HG03064 (cell line): Measurements from ENCODE around the gene LRRC7.
"Not testable (repeated sequence)": the region's sequence is repeated elsewhere in the genome, so short reads cannot be mapped to it uniquely, and the experiment has no call there.

Experiments
- ATAC-seq: cut with Tn5 transposase; IDR thresholded peaks from one replicate; pipeline ENCODE4 v1.9.1; 2021; ENCODE audit warnings: low read depth; ENCODE audit not compliant: unreplicated experiment

LRRC7 gene

DNA sequence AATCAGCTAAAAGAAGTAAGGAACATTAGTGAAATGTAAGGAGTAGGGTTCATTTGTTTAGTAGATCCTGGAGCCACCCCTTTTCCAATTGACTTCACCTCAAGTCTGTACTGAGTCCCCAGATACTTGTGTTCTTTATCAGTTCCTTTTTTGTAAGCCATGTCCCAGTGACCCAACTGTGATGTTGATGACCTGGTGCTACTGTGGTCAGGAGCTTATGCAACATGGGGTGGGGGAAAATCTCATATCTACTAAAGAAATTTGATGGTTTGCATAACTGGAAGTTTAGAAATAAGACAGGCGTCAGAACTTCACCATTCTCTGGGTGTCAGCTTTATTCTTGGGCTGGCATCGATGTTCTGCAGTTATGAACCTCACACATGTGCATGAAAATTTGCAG lies 120.5 kb downstream of the LRRC7 start:
- ATAC-seq: no peak

DNA sequence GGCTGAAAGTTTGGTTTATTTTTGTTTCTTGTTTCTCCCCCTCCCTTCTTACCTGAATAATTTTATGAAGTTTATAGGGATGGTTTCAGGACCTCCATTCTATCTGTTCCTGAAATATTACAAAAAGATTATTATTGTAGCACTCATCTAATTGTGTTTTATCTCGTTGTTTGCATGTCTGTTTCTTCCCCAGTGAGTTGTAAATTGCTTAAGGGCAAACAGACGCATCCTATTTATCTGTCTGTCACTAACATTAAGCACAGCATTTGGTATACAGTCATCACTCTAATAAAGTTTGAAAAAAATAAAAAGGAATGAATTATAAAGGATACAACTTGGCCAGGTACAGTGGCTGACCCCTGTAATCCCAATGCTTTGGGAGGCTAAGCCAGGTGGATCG lies 123.5 kb downstream of the LRRC7 start:
- ATAC-seq: no peak

DNA sequence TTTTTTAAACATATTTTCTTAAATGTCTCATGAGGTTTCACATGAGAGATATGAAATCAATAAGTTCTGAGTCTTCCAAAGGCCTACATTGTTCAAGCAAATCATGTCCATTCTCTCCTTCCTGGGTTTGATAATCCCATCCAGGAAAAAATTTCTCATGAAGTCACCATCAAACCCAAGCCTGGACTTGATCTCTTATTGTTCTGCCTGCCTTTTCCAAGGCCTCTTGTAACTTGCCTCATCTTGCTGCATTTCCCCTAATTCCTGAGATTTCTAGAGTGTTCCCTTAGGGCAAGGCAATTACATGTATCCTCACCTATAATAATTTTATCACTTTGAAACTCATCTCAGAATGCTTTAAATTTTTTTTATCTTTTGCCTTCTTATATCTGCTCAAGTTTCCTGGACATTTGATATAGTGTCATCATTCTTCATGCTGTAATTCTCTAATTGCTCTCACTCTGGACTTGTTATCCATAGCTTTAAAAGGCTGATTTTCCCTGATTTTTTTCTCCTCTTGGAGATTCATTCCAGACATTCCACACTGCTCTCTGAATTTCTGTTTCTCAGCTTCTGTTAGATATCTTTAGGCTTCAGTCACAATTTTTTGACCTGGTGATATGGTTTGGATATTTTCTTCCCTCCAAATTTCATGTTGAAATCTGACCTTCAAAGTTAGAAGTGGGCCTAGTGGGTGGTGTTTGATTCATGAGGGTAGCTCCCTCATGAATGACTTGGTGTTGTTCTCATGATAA lies 126.4 kb downstream of the LRRC7 start:
- ATAC-seq: no peak

DNA sequence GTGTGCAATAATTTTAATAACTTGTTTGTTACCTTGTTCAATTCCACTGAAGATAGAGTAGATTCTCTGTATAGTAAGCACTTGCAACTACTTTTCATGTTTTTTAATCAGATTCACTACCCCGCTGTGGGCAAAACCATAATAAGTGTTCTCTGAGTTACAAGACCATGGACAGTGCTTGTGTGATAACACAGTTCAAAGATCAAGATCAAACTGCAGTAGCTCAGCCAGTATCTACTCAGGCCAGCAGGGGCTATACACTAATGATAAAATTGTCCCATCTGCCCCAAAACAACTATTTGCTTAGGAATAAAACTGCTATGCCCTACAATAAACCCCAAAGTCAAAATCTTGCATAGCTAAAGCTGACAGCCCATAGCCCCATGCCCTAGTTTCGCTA lies 129.6 kb downstream of the LRRC7 start:
- ATAC-seq: no peak

DNA sequence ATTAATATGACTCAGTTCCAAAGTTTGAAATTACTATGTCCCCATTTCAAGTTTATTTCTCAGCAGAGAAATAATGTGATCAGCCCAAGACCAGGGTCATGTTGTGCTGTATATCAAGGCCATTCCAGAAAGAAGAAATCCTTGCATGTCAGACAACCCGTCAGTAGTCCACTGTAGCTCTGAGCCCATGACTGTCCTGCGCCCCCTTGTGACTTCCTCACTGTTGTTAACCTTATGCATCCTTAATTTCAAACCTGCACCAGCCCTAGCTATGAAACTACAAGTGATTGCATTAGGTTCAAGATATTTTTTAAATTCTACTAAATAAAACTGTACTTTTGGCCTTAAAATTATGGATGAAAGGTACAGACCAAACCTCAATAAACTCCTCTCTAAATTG lies 133.0 kb downstream of the LRRC7 start:
- ATAC-seq: no peak

DNA sequence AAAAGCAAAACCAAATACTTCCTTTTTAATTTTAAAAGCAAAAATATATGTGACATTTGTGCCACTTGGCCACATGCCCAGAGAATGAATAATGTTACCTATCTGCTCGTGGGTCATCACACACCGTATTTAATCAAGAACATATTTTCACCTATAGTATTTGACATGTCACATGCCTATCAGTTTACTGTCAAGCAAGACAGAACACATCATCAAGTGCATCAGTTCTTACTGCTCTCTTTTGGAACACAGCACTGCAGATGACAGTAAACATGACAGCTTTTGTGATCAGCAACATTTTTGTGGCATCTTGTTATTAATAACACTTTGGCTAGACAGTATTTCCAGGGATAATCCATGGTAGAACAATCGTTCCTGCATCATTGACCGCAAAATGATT lies 134.4 kb downstream of the LRRC7 start:
- ATAC-seq: no peak

DNA sequence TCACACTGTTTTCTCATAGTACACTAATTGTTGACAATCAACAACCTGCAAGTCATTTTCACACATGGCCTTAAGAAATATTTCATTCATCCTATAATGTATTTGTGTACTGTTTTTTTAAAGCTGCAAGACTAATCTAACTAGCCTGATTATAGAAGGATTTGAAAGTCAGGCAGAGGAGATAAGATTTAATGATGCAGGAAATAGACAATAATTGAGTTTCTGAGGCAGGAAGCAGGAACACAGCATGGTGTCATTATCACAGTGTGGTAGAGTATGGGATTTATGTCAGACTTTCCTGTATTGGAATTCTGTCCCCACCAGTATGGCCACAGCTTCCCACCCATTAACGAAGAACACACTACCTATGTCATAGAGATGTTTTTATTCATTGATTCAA lies 138.8 kb downstream of the LRRC7 start:
- ATAC-seq: no peak

DNA sequence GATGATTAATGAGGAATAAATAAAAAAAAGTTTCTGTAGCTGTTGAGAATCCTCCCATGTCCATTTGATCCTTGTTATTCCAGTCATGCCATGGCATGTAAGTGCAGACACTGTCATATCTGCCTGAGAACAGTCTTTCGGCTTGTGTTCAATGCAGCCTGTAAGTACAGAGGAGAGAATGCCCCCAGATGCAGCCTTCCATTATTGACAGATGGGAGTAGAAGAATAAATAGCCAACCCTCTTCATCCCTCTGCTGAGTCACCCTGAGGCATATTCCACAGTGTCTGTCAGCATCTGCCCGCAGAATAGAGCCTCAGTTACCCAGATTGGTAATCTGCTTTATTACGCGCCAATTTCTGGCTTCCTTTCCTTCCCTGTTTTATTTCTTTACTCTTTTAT lies 139.4 kb downstream of the LRRC7 start:
- no peak for ATAC-seq

DNA sequence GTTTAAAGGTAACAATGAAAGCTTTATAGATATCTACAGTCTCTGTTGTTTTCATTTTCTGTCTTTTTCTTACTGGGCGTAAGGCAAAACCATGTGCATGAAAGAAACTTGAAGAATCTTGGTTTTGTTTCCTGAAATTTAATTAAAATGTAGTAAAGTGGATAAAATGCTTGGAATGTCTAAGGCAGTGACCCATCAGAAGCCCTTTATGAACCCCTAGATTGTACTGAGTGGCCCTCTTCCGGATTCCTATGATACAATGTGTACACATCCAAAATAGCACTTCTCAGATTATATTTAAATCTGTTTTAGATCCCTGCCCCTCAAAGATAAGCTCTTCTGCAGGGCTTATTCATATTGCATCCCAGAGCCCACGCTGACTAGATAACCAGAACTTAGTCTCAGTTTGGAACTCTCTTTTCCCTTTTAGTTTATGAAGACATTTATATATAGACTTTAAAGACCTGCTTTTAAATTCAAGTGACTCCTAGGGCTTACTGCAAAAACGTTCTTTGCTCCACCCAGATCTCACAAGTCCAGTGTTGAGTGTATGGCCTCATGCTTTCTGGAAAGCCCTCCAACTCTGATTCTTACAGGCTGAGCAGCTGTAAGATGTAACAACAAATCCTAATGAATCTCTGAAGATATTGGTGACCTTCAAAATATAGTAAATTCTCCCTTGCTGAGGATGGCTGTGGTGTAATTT lies 142.9 kb downstream of the LRRC7 start:
- no peak for ATAC-seq

DNA sequence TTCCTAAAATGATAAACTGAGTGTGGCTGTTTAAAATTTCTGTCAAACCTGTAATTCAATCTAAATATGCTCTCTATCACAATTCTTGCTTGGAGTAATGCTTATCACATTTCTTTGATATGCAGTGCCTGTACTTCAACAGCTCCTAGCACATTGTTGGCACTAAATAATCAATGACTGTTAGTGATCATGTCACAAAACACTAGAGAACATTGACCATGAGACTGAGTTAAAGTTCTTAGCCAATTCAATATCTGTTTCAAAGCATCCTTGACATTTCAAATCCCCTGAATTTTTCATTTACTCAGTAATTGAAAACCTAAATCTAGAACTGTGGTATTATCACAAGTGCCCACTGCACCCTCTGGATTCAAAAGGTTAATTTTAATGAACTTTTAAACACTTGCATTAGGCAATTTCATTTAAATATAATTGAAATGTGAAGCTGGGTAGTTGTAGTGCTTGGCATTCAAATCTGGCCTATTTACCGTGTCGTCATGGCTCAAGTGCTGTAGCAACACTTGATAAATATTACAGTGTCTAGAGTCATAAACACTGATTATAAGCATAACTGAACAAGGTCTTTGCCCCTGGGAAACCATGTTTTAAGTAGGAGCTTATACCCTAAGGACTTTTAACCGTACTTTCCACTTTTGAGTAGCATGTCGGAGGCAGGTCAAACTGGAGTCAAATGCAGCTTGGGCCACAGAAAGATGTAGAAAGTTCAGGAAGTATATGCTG lies 143.6 kb downstream of the LRRC7 start:
- ATAC-seq: no peak

DNA sequence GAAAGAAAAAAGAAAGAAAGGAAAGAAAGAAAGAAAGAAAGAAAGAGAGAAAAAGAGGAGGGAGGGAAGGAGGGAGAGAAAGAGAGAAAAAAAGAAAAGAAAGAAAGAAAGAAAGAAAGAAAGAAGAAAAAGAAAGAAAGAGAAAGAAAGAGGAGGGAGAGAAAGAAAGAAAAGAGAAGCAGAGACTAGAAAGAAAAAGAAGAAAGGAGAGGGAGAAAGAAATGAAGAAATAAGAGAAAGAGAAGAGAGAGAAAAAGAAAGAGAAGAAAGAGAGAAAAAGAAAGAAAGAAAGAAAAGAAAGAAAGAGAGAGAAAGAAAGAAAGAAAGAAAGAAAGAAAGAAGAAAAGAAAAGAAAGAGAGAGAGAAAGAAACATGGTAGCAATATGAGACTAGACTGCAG lies 150.1 kb downstream of the LRRC7 start:
- not testable (repeated sequence) for ATAC-seq

DNA sequence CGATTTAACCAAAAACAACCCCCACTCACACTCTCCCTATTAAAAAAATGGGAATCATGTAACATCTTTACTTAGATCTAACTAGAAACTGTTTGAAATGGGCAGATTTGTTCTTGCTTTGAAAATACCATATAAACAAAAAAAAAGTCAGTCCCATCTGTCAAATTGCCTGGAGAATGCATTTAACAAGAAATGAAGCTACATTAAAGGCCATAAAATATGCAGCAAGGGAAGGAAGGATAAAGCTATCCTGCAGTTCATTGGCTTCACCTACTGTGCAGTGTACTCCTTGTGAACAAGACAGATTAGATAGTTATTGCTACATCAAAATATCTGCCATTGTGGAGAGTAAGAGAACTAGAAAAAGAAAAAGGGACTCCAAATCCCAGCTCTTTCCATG lies 160.5 kb downstream of the LRRC7 start:
- no peak for ATAC-seq

DNA sequence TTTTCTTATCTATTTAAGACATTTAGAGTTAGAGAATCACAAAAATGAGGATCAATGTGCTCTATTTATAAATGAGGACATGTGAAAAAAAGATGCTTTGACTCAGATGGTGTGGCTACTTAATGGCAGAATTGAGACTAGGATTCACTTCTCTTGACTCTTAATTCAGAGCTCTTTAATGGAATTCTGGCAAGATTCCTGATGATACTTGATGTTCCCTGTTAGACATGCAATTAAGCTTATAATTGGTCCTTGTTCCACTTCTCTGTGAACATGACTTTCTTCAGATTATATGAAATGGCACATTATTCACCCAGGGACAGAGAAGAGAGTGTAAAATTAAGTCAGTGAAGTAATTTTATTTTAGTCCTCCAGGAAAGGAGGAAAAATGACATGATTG lies 165.3 kb downstream of the LRRC7 start:
- ATAC-seq: no peak

DNA sequence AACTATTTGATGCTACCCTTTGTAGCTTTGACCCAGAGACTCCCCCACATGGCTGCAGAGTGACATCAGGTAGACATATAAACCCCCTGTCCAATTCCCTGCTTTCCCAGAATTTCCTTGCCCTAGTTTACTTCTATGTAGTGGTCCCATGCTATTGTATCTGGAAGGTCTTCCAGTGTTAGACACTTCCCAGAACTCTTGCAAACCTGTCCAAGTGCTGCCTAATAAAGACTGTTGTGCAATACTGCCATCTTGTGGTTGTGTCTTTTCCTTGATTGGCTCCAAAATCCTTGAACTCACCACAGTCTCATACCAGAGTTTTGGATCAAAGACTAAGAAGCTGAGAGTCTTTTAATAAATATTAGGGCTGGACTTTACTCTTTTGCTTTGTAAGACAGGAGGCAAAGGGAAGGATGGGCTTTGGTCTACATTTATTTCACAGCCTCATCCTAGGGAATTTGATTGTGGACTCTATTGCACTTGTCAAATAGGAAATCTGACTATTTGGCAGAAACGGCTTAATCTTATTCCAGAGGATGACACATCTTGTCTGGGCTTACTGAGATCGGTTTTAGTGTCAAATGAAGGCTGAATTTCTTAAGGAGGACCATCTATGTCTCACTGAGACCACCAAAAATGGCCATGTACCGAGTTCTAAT lies 169.9 kb downstream of the LRRC7 start:
- ATAC-seq: no peak

DNA sequence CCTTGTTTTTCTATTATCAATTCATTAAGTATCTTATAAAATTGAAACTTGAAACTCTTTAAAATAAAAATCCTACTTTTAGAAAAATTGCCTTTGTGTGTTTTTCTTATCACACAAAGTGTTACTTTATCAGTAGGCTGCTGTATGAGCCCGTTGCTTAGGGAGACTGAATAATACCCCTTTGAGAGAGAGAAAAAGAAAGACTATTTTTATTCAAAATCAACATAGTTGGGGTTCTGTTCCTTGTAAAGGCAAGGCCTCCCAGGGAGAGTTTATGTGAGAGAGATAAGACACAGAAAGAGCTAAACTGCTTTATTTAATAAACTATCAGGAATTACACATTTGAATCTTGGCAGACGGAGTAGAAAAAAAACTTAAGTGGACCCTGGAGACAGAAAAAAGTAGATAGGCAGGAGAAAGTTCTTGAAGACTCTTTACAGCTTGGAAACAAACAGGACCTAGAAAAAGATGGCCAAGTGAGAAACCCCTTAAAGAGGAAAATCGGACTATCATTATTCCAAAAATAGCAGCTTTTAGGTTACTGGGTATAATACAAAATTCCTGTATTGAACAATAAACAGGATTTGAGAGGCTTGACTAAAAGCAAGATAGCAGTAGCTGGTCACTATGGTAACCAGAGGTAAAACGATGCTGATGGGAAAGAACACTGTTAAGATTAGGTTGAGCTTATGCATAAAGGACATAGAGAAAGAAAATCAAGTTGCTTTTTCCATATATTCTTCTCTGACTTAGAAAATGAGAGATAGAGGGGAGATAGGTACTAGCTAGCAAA lies 170.9 kb downstream of the LRRC7 start:
- ATAC-seq: no peak

DNA sequence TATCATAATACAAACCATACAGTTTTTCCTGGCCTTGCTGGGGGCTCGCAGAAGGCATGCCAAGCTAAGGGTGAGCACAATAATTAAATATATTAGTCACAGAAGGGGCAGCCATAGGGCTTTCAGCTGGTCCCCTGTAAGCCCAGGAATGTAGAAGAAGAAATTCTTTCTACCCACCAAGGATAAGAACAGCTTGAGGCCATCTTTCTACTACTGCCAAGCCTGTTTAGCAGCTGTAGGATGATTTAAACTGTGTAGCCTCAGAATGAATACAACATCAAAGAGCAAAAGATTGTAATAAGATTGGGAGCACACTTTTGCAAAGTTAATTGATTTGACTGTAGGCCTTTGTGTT lies 171.5 kb downstream of the LRRC7 start:
- ATAC-seq: no peak

DNA sequence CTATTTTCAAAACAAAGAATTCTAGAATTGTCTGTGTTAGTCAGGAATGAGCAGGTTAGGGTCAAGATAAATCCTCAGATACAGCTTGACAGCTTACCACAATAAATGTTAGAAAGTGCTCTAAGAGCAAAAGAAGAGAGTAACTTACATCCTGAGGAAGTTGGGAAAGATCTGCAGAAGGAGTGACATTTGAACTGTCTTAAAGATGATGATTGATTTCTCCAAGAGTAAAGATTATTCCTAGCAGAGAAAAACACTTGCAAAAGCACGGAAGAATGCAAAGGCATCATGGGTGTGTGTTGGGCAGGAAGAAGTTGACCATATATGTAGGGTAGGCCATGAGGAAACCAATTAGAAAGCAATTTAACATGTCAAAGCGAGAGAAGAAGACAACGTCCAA lies 175.4 kb downstream of the LRRC7 start:
- ATAC-seq: no peak

DNA sequence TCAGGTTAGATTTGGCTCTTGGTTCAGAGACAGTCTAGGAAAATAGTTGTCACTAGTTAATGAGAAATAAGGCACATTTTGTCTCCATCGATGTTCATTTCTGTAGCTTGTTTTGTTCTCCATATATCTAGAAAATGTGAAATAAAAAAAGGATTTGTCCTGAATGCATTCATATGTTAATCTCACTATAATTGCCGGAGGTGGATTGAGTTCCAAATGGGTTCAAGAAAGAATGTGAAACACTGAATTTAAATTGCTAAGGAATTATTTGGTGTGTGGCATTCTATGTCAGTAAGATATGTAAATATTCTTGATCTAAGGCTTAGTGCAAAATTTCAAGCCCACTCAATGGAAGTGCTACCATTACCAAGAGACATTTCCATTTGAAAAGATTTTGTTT lies 176.7 kb downstream of the LRRC7 start:
- no peak for ATAC-seq

DNA sequence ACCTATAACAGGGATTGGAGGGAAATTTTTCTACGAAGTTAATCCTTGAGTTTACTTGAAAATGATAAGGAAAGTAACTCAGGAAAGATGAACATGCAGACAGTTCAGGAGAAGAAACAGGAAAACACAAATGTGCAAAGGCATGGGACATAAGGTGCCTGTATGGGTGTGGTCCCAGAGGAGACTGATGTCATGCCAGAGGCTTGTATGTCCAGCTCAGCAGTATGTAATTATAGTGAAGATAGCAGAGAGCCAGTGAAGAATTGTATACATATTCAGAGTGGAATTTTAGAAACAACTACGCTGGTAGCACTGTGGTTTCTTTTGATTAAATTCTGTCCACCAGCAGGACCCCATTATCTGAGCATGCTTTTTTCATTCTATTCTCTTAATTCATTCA lies 179.5 kb downstream of the LRRC7 start:
- ATAC-seq: no peak

DNA sequence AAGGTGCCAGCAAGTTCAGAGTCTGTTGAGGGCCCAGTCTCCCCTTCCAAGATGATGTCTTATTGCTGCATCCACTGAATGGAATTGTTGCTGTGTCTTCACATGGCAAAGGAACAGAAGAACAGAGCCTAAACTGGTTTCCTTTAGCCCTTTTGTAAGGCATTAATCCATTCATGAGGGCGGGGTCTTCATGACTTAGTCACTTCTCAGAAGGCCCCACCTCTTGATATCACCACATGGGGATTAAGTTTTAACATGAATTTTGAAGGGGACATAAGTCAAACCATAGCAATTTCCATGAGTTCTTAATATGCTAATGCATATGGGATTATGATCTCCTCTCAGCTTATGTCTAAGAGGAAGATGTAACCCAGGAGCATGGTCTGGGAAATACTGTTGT lies 182.9 kb downstream of the LRRC7 start:
- ATAC-seq: no peak

DNA sequence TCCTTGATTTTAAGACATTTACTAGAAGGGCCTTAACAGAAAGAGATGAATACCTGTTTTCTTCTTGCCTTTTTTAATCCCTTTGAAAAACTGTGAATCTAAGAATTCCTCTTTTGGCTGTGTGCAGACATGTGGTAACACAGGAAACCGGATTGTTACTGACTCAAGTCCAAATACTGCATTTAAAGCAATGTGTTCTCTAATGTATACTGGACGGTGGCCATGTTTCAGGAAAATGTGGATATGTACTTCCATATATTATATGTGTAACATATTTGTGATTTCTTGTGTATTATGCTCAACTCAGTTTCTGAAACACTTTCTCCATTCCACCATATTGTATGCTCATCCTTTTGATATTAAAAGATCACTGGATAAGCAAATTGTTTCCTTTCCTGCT lies 185.1 kb downstream of the LRRC7 start:
- no peak for ATAC-seq
